H9 (cell line): ENCODE data around the gene SLC18B1. TPM values are rescaled to one million over a fixed set of nuclear protein-coding genes. Genes with fewer than 3 reads are reported as not detected.

Source experiments
- DNase-seq: peaks from one replicate; pipeline ENCODE4 v3.0.0-alpha.2; 2017
- H2AFZ ChIP-seq: one replicate; pipeline ENCODE4 v1.6.1; 2013; ENCODE audit warnings: mild to moderate bottlenecking, low read length, control low read depth, moderate library complexity
- H2AK5ac ChIP-seq: 2 replicates; pipeline ENCODE4 v1.6.1; 2013; ENCODE audit warnings: low read length, control low read depth, mixed read lengths; ENCODE audit not compliant: insufficient read length
- H2BK120ac ChIP-seq: one replicate; pipeline ENCODE4 v1.6.1; 2013; ENCODE audit warnings: low read depth, mild to moderate bottlenecking, low read length, control low read depth, inconsistent platforms; ENCODE audit not compliant: poor library complexity, severe bottlenecking
- H2BK12ac ChIP-seq: 2 replicates; pipeline ENCODE4 v1.6.1; 2013; ENCODE audit warnings: low read length, control low read depth, mixed read lengths, low read depth; ENCODE audit not compliant: insufficient read length
- H2BK15ac ChIP-seq: 2 replicates; pipeline ENCODE4 v1.6.1; 2013; ENCODE audit warnings: low read depth, low read length, control low read depth
- H2BK20ac ChIP-seq: one replicate; pipeline ENCODE4 v1.6.1; 2013; ENCODE audit warnings: low read depth, mild to moderate bottlenecking, low read length, control low read depth, inconsistent platforms; ENCODE audit not compliant: poor library complexity, severe bottlenecking
- H2BK5ac ChIP-seq: 2 replicates; pipeline ENCODE4 v1.6.1; 2013; ENCODE audit warnings: low read length, control low read depth, mixed read lengths; ENCODE audit not compliant: insufficient read length
- H3K14ac ChIP-seq: 2 replicates; pipeline ENCODE4 v1.6.1; 2013; ENCODE audit warnings: low read length, control low read depth; ENCODE audit not compliant: insufficient read depth
- H3K18ac ChIP-seq: 2 replicates; pipeline ENCODE4 v1.6.1; 2013; ENCODE audit warnings: low read depth, mild to moderate bottlenecking, mixed read lengths, low read length, control low read depth; ENCODE audit not compliant: insufficient read length
- H3K23ac ChIP-seq: 2 replicates; pipeline ENCODE4 v1.6.1; 2013; ENCODE audit warnings: low read length, control low read depth, mixed read lengths, low read depth; ENCODE audit not compliant: insufficient read length
- H3K23me2 ChIP-seq: 2 replicates; pipeline ENCODE4 v1.6.1; 2013; ENCODE audit warnings: low read depth, mild to moderate bottlenecking, mixed read lengths, low read length, control low read depth; ENCODE audit not compliant: insufficient read length, poor library complexity, severe bottlenecking
- H3K27ac ChIP-seq: 2 replicates; pipeline ENCODE4 v1.5.1; 2013; ENCODE audit warnings: low read length, control low read depth, mixed read lengths, low read depth; ENCODE audit not compliant: insufficient read length
- H3K27me3 ChIP-seq: 2 replicates; pipeline ENCODE4 v1.6.1; 2013; ENCODE audit warnings: low read length, control low read depth, inconsistent platforms; ENCODE audit not compliant: insufficient read depth
- H3K4ac ChIP-seq: 2 replicates; pipeline ENCODE4 v1.6.1; 2013; ENCODE audit warnings: low read depth, mild to moderate bottlenecking, control low read depth, inconsistent platforms, low read length, moderate library complexity
- H3K4me1 ChIP-seq: 2 replicates; pipeline ENCODE4 v1.6.1; 2013; ENCODE audit warnings: low read length, control low read depth, inconsistent platforms; ENCODE audit not compliant: insufficient read depth
- H3K4me2 ChIP-seq: 2 replicates; pipeline ENCODE4 v1.6.1; 2013; ENCODE audit warnings: low read length, control low read depth, mixed read lengths; ENCODE audit not compliant: insufficient read length, insufficient read depth
- H3K56ac ChIP-seq: 2 replicates; pipeline ENCODE4 v1.6.1; 2013; ENCODE audit warnings: low read depth, mild to moderate bottlenecking, mixed read lengths, low read length, control low read depth; ENCODE audit not compliant: insufficient read length
- H3K79me1 ChIP-seq: 2 replicates; pipeline ENCODE4 v1.6.1; 2013; ENCODE audit warnings: low read depth, mild to moderate bottlenecking, moderate library complexity, low read length, control low read depth, inconsistent platforms; ENCODE audit not compliant: insufficient read depth, poor library complexity, severe bottlenecking
- H3K79me2 ChIP-seq: 2 replicates; pipeline ENCODE4 v1.6.1; 2013; ENCODE audit warnings: low read length, control low read depth, inconsistent platforms; ENCODE audit not compliant: insufficient read depth
- H3K9ac ChIP-seq: 2 replicates; pipeline ENCODE4 v1.6.1; 2013; ENCODE audit warnings: low read length, control low read depth, mixed read lengths; ENCODE audit not compliant: insufficient read length; ENCODE audit errors: extremely low read depth
- H3K9me3 ChIP-seq: one replicate; pipeline ENCODE4 v1.6.1; 2013; ENCODE audit warnings: low read depth, low read length, inconsistent platforms; ENCODE audit not compliant: control insufficient read depth
- H3T11ph ChIP-seq: one replicate; pipeline ENCODE4 v1.6.1; 2013; ENCODE audit warnings: mild to moderate bottlenecking, low read length, control low read depth, inconsistent platforms
- H4K20me1 ChIP-seq: one replicate; pipeline ENCODE4 v1.6.1; 2013; ENCODE audit not compliant: control insufficient read depth, insufficient read length, insufficient read depth
- H4K5ac ChIP-seq: 2 replicates; pipeline ENCODE4 v1.6.1; 2013; ENCODE audit warnings: low read depth, mild to moderate bottlenecking, mixed read lengths, low read length, control low read depth; ENCODE audit not compliant: insufficient read length
- H4K8ac ChIP-seq: replicated peaks from 2 replicates; pipeline ENCODE4 v1.6.1; 2013; ENCODE audit warnings: low read length, control low read depth, mixed read lengths, low read depth; ENCODE audit not compliant: insufficient read length
- H4K91ac ChIP-seq: 2 replicates; pipeline ENCODE4 v1.6.1; 2013; ENCODE audit warnings: low read depth, mild to moderate bottlenecking, moderate library complexity, mixed read lengths, low read length, control low read depth; ENCODE audit not compliant: insufficient read length
- H3K27ac Mint-ChIP-seq, 3 experiments: 2 replicates in 2 of 3; 3 replicates in 1 of 3; pipeline ENCODE4 v1.8.0; 2020 to 2021; ENCODE audit warnings: mixed read lengths in 3 of 3, mild to moderate bottlenecking in 1 of 3, moderate library complexity in 1 of 3
- H3K27me3 Mint-ChIP-seq: 2 replicates; pipeline ENCODE4 v1.8.0; 2021; ENCODE audit warnings: low read depth, mild to moderate bottlenecking, moderate library complexity, mixed read lengths
- H3K36me3 Mint-ChIP-seq, 3 experiments: 2 replicates in 2 of 3; 3 replicates in 1 of 3; pipeline ENCODE4 v1.8.0; 2020 to 2021; ENCODE audit warnings: low read depth in 3 of 3, mixed read lengths in 3 of 3; ENCODE audit not compliant: insufficient read depth in 1 of 3
- H3K4me1 Mint-ChIP-seq, 2 experiments: 2 replicates each; pipeline ENCODE4 v1.8.0; 2020; ENCODE audit warnings: mixed read lengths in 2 of 2
- H3K4me3 Mint-ChIP-seq, 2 experiments: 2 replicates in 1 of 2; 3 replicates in 1 of 2; pipeline ENCODE4 v1.8.0; 2020 to 2021; ENCODE audit warnings: mild to moderate bottlenecking in 2 of 2, mixed read lengths in 2 of 2, moderate library complexity in 1 of 2
- H3K9me3 Mint-ChIP-seq, 2 experiments: 2 replicates in 1 of 2; 3 replicates in 1 of 2; pipeline ENCODE4 v1.8.0; 2020; ENCODE audit warnings: mild to moderate bottlenecking in 2 of 2, mixed read lengths in 2 of 2, moderate library complexity in 1 of 2
- CTCF ChIP-seq: fragments of 200-600 bp; sonication (generic); conservative IDR thresholded peaks from 3 replicates; pipeline ENCODE4 v1.8.0; 2021; ENCODE audit warnings: antibody characterized with exemption, mild to moderate bottlenecking
- WGBS: extraction: QIAGEN DNeasy Blood & Tissue Kit; methylation state at CpG from one replicate; pipeline ENCODE4 v1.1.7; 2013; ENCODE audit warnings: missing lambda C conversion rate, low lambda C conversion rate, mixed read lengths; ENCODE audit not compliant: insufficient read length; ENCODE audit errors: extremely low coverage; 5-methylcytosine and 5-hydroxymethylcytosine counted together
- total RNA-seq: library from RNA; stranded (reverse); gene quantifications from 2 replicates; pipeline ENCODE4 v1.2.1, GENCODE V29; 2021

The SLC18B1 gene
- total RNA-seq, 1 experiment from 2014 or later, result 19.8 TPM

- Histone ChIP-seq H2BK120ac (no peak overlapping the region), H3K23me2 (no peaks in the 10 kb centered on the region), H3K9ac (no peak overlapping the region), H3K4me1 (no peaks in the 10 kb centered on the region), H3K27me3 (no peaks in the 10 kb centered on the region), H3K56ac (no peak overlapping the region), H3K4ac (no peak overlapping the region), H4K8ac (no peak overlapping the region), H2BK5ac (no peak overlapping the region), H2BK15ac (no peak overlapping the region), H3K4me2 (no peak overlapping the region), H2BK12ac (no peak overlapping the region), H4K20me1 (peaks cover 2% of the 10 kb centered on the region), H3K14ac (no peak overlapping the region), H4K5ac (no peak overlapping the region), H3K27ac (peak overlapping the region; percentile 48), H3K9me3 (no peaks in the 10 kb centered on the region), H3K18ac (no peak overlapping the region), H3K79me2 (peaks cover 14% of the 10 kb centered on the region), H2BK20ac (no peak overlapping the region), H2AFZ (no peak overlapping the region), H3K79me1 (no peaks in the 10 kb centered on the region), H3K23ac (no peak overlapping the region), H2AK5ac (no peak overlapping the region), H3T11ph (no peak overlapping the region), H4K91ac (no peak overlapping the region)
- WGBS, result no CpG with 5 or more reads among the region's 6 CpGs
- H3K36me3 Mint-ChIP-seq, result peaks cover 42 to 56% (median 53%) of the 10 kb centered on the region in 3 experiments
- peaks cover 29 to 32% of the 10 kb centered on the region in 2 experiments for H3K4me1 Mint-ChIP-seq
- no peak for DNase-seq
- H3K4me3 Mint-ChIP-seq, result peak overlapping the region in 1 of 2 experiments; percentile 50; a peak in 1 of 5 replicates
- peak overlapping the region; percentile 29 to 95 (median 53); a peak in 6 of 7 replicates for H3K27ac Mint-ChIP-seq
- peaks cover 0 to 3% of the 10 kb centered on the region in 2 experiments; a peak in 2 of 5 replicates for H3K9me3 Mint-ChIP-seq
- peaks cover 3% of the 10 kb centered on the region; the same call in 1 of the 2 replicates for H3K27me3 Mint-ChIP-seq
- no peak for TF ChIP-seq CTCF
Observed at GRCh38 chr6:132818404-132819359, 20.2 kb upstream of the SLC18B1 start.
